ENCODE measurements around the gene TBC1D5. TPM values are rescaled to one million over a fixed set of nuclear protein-coding genes. Genes with fewer than 3 reads are reported as not detected.

The TBC1D5 gene
- total RNA-seq, 4 donors from 2014 or later: 21.3 to 86.4 (median 48.1) TPM

DNA sequence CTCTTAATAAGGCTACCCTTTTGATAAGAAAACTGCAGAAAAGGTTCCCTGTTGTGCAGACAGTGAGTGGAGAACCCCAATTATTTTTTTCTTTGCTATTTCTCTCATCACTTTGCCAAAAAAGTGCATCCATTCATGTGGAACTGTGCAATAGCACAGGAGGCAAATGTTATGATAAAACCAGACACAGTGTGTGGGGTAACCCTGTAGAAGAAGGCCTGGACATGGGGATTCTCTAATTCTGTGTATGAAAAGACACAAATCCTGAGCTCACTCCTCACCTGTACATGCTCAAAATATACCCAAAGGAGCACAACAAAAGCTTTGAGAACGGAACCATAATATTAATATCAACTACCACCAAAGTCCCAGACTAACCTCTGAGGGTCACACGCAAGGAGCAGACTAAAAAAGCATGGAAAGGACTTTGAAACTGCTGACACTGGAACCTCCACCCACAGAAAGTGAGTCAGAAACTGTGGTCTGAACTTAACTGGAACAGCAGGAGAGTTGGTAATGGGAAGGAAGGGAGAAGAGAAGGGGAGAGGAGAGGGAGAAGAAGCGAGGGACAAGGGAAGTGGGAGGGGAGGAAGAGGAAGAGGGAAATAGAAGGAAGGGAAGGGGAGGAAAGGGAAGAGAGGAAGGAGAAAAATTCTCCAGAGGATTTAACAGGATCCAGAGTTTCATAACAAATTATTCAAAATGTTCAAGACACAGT is 299.9 kb downstream of the TBC1D5 start:
- in situ Hi-C loops (cut with MboI; ENCODE audit: low pct_ligation_motif_present in 1 of 4, low pct_unique_long_range_greater_than_20kb in 1 of 4, low sequenced_read_pairs in 3 of 4): loop anchor here in 2 of 4 donors (25.0 kb wide), 1 partner anchor 395 kb away; no protein-coding TSS in a partner anchor
- Histone ChIP-seq H3K9me3 (no peaks in the 10 kb centered on the region), H3K27ac (no peak overlapping the region), H3K36me3 (no peaks in the 10 kb centered on the region), H3K4me3 (no peak overlapping the region), H3K27me3 (no peaks in the 10 kb centered on the region), H3K4me1 (no peaks in the 10 kb centered on the region)
- WGBS, 2 donors (ENCODE audit: low coverage in 1 of 2): 83 to 93% methylated on average over 3 of the region's 3 CpGs
- DNase-seq: no peak
- intact Hi-C loops (cut with DNase I; ENCODE audit: low total_unique reads): no loop called here
- TF ChIP-seq POLR2A (IDR thresholded peaks at IDR 0.05) (no peak), EP300 (IDR thresholded peaks at IDR 0.05; ENCODE audit: low read depth) (no peak), POLR2AphosphoS5 (IDR thresholded peaks at IDR 0.05) (no peak)
- TF ChIP-seq, protein P1, sequence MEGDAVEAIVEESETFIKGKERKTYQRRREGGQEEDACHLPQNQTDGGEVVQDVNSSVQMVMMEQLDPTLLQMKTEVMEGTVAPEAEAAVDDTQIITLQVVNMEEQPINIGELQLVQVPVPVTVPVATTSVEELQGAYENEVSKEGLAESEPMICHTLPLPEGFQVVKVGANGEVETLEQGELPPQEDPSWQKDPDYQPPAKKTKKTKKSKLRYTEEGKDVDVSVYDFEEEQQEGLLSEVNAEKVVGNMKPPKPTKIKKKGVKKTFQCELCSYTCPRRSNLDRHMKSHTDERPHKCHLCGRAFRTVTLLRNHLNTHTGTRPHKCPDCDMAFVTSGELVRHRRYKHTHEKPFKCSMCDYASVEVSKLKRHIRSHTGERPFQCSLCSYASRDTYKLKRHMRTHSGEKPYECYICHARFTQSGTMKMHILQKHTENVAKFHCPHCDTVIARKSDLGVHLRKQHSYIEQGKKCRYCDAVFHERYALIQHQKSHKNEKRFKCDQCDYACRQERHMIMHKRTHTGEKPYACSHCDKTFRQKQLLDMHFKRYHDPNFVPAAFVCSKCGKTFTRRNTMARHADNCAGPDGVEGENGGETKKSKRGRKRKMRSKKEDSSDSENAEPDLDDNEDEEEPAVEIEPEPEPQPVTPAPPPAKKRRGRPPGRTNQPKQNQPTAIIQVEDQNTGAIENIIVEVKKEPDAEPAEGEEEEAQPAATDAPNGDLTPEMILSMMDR (IDR thresholded peaks at IDR 0.05): no peak

DNA sequence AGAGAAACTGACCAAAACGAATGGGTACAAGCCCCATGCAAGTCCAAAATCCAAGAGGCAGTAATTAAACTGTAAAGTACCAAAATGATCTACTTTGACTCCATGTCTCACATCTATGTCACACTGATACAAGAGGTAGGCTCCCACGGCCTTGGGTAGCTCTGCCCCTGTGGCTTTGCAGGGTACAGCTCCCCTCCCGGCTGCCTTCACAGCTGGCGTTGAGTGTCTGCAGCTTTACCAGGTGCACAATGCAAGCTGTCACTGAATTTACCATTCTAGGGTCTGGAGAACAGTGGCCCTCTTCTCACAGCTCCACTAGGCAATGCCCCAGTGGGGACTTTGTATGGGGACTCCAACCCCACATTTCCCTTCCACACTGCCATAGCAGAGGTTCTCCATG is 308.6 kb downstream of the TBC1D5 start:
- TF ChIP-seq EP300 (IDR thresholded peaks at IDR 0.05; ENCODE audit: low read depth) (no peak), POLR2AphosphoS5 (IDR thresholded peaks at IDR 0.05) (no peak), POLR2A (IDR thresholded peaks at IDR 0.05) (no peak)
- TF ChIP-seq, protein P1 (IDR thresholded peaks at IDR 0.05): no peak
- Histone ChIP-seq H3K9me3 (no peaks in the 10 kb centered on the region), H3K4me1 (no peaks in the 10 kb centered on the region), H3K27ac (no peak overlapping the region), H3K4me3 (no peak overlapping the region), H3K27me3 (no peaks in the 10 kb centered on the region), H3K36me3 (no peaks in the 10 kb centered on the region)
- WGBS, 2 donors (ENCODE audit: low coverage in 1 of 2): 95 to 97% methylated on average over 3 to 4 of the region's 4 CpGs
- in situ Hi-C loops (cut with MboI; ENCODE audit: low pct_ligation_motif_present in 1 of 4, low pct_unique_long_range_greater_than_20kb in 1 of 4, low sequenced_read_pairs in 3 of 4): loop anchor here (10.0 to 25.0 kb wide), 2 partner anchors 401 to 403 kb away; no protein-coding TSS in a partner anchor
- intact Hi-C loops (cut with DNase I; ENCODE audit: low total_unique reads): loop anchor here (10.0 kb wide), 1 partner anchor 401 kb away; no protein-coding TSS in a partner anchor
- no peak for DNase-seq

DNA sequence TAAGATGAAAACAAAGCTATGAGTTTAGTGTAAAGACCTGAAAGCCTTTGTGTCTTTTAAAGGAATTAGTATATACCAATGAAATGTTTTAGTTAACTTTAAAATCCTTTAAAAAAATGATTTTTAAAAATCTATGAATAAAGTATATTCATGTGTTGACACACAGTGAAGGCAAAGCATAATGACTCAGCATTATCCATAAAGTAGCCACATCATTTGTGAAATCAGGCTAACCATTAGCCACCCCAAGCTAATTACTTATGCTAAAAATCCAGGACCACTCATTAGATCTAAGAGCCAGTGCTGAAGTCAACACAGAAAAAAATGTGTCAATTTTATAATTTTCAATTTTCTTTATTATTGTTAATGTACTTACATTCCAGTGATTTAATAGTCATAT is 310.2 kb downstream of the TBC1D5 start:
- H3K27me3 ChIP-seq: no peaks in the 10 kb centered on the region
- H3K4me3 ChIP-seq: no peak overlapping the region
- H3K36me3 ChIP-seq: no peaks in the 10 kb centered on the region
- no peak for DNase-seq
- H3K27ac ChIP-seq: no peak overlapping the region
- TF ChIP-seq EP300 (IDR thresholded peaks at IDR 0.05; ENCODE audit: low read depth) (no peak), POLR2A (IDR thresholded peaks at IDR 0.05) (no peak), POLR2AphosphoS5 (IDR thresholded peaks at IDR 0.05) (no peak)
- TF ChIP-seq, protein P1 (IDR thresholded peaks at IDR 0.05): no peak
- intact Hi-C loops (cut with DNase I; ENCODE audit: low total_unique reads) (loop anchor here (10.0 kb wide), 1 partner anchor 403 kb away; no protein-coding TSS in a partner anchor), in situ Hi-C loops (cut with MboI; ENCODE audit: low pct_ligation_motif_present in 1 of 4, low pct_unique_long_range_greater_than_20kb in 1 of 4, low sequenced_read_pairs in 3 of 4) (loop anchor here (10.0 to 25.0 kb wide), 2 partner anchors 403 to 405 kb away; no protein-coding TSS in a partner anchor)
- no peaks in the 10 kb centered on the region for H3K9me3 ChIP-seq
- no peaks in the 10 kb centered on the region for H3K4me1 ChIP-seq

DNA sequence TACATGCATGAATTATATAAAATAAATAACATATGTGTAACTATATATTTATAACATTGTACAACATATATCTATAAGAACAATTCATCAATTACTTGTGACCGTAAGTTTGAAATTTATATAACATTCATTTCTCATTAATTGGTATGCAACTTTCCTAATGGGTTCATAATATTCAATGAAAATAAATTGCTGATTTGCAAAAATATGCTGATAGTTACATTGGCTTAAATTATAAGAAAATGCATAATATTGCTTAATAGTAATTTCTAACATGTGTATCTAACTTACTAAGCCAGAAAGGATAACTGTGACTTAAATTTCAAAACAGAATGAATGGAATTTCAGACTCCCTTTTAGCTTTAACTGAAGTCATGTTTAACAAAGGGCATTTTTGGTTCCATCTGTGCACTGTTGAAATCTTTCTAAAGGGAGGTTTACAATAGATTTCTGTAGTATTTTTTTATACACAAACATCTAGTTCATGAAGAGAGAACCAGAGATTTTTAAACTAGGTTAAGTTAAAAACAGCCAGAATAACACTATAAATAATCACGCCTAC is 310.9 kb downstream of the TBC1D5 start:
- DNase-seq: no peak
- in situ Hi-C loops (cut with MboI; ENCODE audit: low pct_ligation_motif_present in 1 of 4, low pct_unique_long_range_greater_than_20kb in 1 of 4, low sequenced_read_pairs in 3 of 4): loop anchor here (10.0 to 25.0 kb wide), 2 partner anchors 403 to 406 kb away; no protein-coding TSS in a partner anchor
- H3K4me1 ChIP-seq: no peaks in the 10 kb centered on the region
- WGBS, 2 donors (ENCODE audit: low coverage in 1 of 2): 93 to 95% methylated on average over 2 of the region's 2 CpGs
- no peaks in the 10 kb centered on the region for H3K9me3 ChIP-seq
- no peaks in the 10 kb centered on the region for H3K27me3 ChIP-seq
- no peak for TF ChIP-seq POLR2A (IDR thresholded peaks at IDR 0.05)
- TF ChIP-seq, protein P1 (IDR thresholded peaks at IDR 0.05): no peak
- TF ChIP-seq EP300 (IDR thresholded peaks at IDR 0.05; ENCODE audit: low read depth): no peak
- no peak for TF ChIP-seq POLR2AphosphoS5 (IDR thresholded peaks at IDR 0.05)
- intact Hi-C loops (cut with DNase I; ENCODE audit: low total_unique reads): loop anchor here (10.0 kb wide), 1 partner anchor 403 kb away; no protein-coding TSS in a partner anchor
- no peak overlapping the region for H3K4me3 ChIP-seq
- H3K27ac ChIP-seq: no peak overlapping the region
- no peaks in the 10 kb centered on the region for H3K36me3 ChIP-seq
